ENCODE data around the gene RPS8. TPM values are rescaled to one million over a fixed set of nuclear protein-coding genes. Genes with fewer than 3 reads are reported as not detected.
"Not testable (repeated sequence)": the region's sequence is repeated elsewhere in the genome, so short reads cannot be mapped to it uniquely, and the experiment has no call there.

The RPS8 gene
- total RNA-seq, 2 donors from 2014 or later: 2,014 to 2,050 TPM

GRCh38 chr1:44788120-44788860 lies 12.9 kb downstream of the RPS8 start, which contains the start of gene BEST4:
BEST4 (minus strand) TSS chr1:44788170; CDS start chr1:44787705, 465 bp downstream.
- H3K27ac Mint-ChIP-seq: no peak within 1 kb of the TSS
- Histone ChIP-seq H3K4me3 (ENCODE audit: low read length) (no peak within 1 kb of the TSS), H3K36me3 (ENCODE audit: control insufficient read depth, insufficient read depth, low read length) (no peaks in the 10 kb centered on the region), H3K27me3 (ENCODE audit: control insufficient read depth, insufficient read depth, low read length, poor library complexity, severe bottlenecking) (peaks cover 20% of the 10 kb centered on the region), H3K9me3 (ENCODE audit: control insufficient read depth, low read length) (no peaks in the 10 kb centered on the region), H3K4me1 (ENCODE audit: control insufficient read depth, insufficient read depth, low read length) (peaks cover 8% of the 10 kb centered on the region), H3K27ac (ENCODE audit: low read depth, low read length) (no peak within 1 kb of the TSS), H3K9ac (ENCODE audit: extremely low read depth, low read length, poor library complexity, severe bottlenecking) (no peak within 1 kb of the TSS)
- no peaks in the 10 kb centered on the region for H3K36me3 Mint-ChIP-seq (ENCODE audit: low read depth)
- no peaks in the 10 kb centered on the region for H3K9me3 Mint-ChIP-seq
- H3K27me3 Mint-ChIP-seq (ENCODE audit: insufficient read depth): peaks cover 10% of the 10 kb centered on the region
- no peak for TF ChIP-seq CTCF (conservative IDR thresholded peaks at IDR 0.05)
- H3K4me3 Mint-ChIP-seq: no peak within 1 kb of the TSS
- no peak for DNase-seq
- H3K4me1 Mint-ChIP-seq: peaks cover 20% of the 10 kb centered on the region
- 92 to 93% methylated on average over 5 to 9 of the region's 9 CpGs for WGBS, 2 experiments (ENCODE audit: insufficient coverage in 1 of 2, insufficient read length in 1 of 2)

DNA sequence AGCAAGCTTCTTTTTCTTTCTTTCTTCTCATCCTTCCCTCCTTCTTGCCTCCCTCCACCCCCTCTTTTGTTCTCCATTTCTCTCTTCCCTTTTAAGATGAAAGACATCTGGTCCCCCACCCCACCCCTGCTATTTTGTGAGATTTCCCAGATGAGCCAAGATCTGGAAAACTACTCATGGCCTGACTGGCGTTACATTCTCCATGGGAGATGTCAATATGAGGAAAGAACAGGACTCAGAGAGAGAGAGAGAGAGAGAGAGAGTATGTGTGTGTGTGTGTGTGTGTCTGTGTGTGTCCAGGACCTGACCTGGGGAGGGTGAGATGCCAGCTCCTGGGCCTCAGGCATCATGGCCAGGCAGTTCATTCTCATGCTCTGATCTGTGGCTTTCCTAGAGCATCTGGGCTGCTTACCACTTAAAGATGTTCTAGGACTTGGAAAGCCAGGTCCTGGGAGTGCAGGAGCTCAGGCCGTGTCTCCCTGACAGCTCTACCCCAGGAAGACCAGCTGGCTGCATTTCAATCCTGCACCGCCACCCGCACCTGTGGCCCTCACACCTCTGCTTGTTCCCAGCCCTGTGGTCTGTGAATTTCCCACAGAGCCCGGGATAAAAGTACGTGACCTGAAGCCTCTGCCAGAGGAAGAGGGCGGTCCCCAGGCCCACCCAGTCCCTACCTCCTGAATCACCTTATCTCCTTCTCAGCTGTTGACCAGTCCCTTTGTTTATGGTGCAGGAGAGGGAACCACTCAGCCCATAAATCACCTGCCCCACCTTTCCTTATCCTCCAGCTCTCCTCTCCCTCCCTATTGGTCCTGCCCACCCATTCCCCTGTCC lies 15.8 kb downstream of the RPS8 start:
- peak; percentile 57 for DNase-seq
- H3K4me3 ChIP-seq (ENCODE audit: low read length): no peak overlapping the region
- no peaks in the 10 kb centered on the region for H3K36me3 Mint-ChIP-seq (ENCODE audit: low read depth)
- H3K4me1 Mint-ChIP-seq: peaks cover 19% of the 10 kb centered on the region
- H3K27ac ChIP-seq (ENCODE audit: low read depth, low read length): peak overlapping the region; percentile 53
- no peak for TF ChIP-seq CTCF (conservative IDR thresholded peaks at IDR 0.05)
- no peak overlapping the region for H3K4me3 Mint-ChIP-seq
- no peaks in the 10 kb centered on the region for H3K9me3 ChIP-seq (ENCODE audit: control insufficient read depth, low read length)
- no peaks in the 10 kb centered on the region for H3K36me3 ChIP-seq (ENCODE audit: control insufficient read depth, insufficient read depth, low read length)
- peak overlapping the region; percentile 55 for H3K27ac Mint-ChIP-seq
- H3K27me3 Mint-ChIP-seq (ENCODE audit: insufficient read depth): peaks cover 4% of the 10 kb centered on the region
- H3K9ac ChIP-seq (ENCODE audit: extremely low read depth, low read length, poor library complexity, severe bottlenecking): no peak overlapping the region
- peaks cover 7% of the 10 kb centered on the region for H3K27me3 ChIP-seq (ENCODE audit: control insufficient read depth, insufficient read depth, low read length, poor library complexity, severe bottlenecking)
- no peaks in the 10 kb centered on the region for H3K9me3 Mint-ChIP-seq
- H3K4me1 ChIP-seq (ENCODE audit: control insufficient read depth, insufficient read depth, low read length): peaks cover 10% of the 10 kb centered on the region
- WGBS, 2 experiments (ENCODE audit: insufficient coverage in 1 of 2, insufficient read length in 1 of 2): 87 to 93% methylated on average over 4 to 7 of the region's 7 CpGs

DNA sequence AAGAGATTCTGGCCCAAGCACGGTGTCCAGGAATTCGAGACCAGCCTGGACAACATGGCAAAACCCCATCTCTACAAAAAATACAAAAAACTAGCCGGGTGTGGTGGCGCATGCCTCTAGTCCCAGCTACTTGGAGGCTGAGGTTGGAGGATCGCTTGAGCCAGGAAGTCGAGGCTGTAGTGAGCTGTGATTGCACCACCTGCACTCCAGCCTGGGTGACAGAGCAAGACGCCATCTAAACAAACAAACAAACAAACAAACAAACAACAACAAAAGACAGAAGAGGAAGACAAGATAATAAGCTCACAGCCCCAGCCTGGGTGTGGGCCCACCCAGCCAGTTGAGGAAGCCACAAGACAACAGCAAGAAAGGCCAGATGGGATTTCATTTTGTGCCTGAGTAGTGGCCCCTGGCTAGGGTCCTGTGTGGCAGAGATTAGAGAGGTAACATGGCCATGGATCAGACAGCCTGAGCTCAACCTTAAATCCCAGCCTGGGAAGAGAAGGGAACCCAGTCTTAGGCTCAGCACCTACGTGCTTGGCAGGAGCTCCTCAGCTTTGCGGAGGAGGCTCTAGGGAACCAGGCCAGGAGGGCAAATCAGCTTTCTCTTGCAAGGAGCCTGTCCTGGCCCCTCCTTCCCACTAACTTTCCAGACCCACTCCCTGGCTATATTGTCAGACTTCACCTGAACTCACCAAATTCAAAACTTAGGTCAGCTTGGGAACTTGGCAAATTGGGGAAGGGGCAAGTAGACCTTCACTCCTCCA lies 17.6 kb downstream of the RPS8 start:
- H3K36me3 ChIP-seq (ENCODE audit: control insufficient read depth, insufficient read depth, low read length): no peaks in the 10 kb centered on the region
- no peak for TF ChIP-seq CTCF (conservative IDR thresholded peaks at IDR 0.05)
- no peak overlapping the region for H3K4me3 ChIP-seq (ENCODE audit: low read length)
- Mint-ChIP-seq H3K36me3 (ENCODE audit: low read depth) (no peaks in the 10 kb centered on the region), H3K27me3 (ENCODE audit: insufficient read depth) (no peaks in the 10 kb centered on the region), H3K9me3 (no peaks in the 10 kb centered on the region), H3K4me3 (no peak overlapping the region), H3K4me1 (peaks cover 15% of the 10 kb centered on the region), H3K27ac (peak overlapping the region; percentile 83)
- DNase-seq: peak; percentile 60
- 90 to 95% methylated on average over 2 to 9 of the region's 9 CpGs for WGBS, 2 experiments (ENCODE audit: insufficient coverage in 1 of 2, insufficient read length in 1 of 2)
- no peak overlapping the region for H3K27ac ChIP-seq (ENCODE audit: low read depth, low read length)
- H3K9ac ChIP-seq (ENCODE audit: extremely low read depth, low read length, poor library complexity, severe bottlenecking): no peak overlapping the region
- no peaks in the 10 kb centered on the region for H3K27me3 ChIP-seq (ENCODE audit: control insufficient read depth, insufficient read depth, low read length, poor library complexity, severe bottlenecking)
- H3K4me1 ChIP-seq (ENCODE audit: control insufficient read depth, insufficient read depth, low read length): peaks cover 5% of the 10 kb centered on the region
- H3K9me3 ChIP-seq (ENCODE audit: control insufficient read depth, low read length): no peaks in the 10 kb centered on the region

- H3K9me3 ChIP-seq (ENCODE audit: control insufficient read depth, low read length); H3K36me3 Mint-ChIP-seq (ENCODE audit: low read depth); H3K27me3 ChIP-seq (ENCODE audit: control insufficient read depth, insufficient read depth, low read length, poor library complexity, severe bottlenecking); H3K4me3 Mint-ChIP-seq; H3K4me1 ChIP-seq (ENCODE audit: control insufficient read depth, insufficient read depth, low read length); H3K9me3 Mint-ChIP-seq; H3K27ac ChIP-seq (ENCODE audit: low read depth, low read length); H3K27me3 Mint-ChIP-seq (ENCODE audit: insufficient read depth); H3K27ac Mint-ChIP-seq; H3K4me3 ChIP-seq (ENCODE audit: low read length); H3K9ac ChIP-seq (ENCODE audit: extremely low read depth, low read length, poor library complexity, severe bottlenecking); DNase-seq; H3K36me3 ChIP-seq (ENCODE audit: control insufficient read depth, insufficient read depth, low read length): not testable (repeated sequence)
- peaks cover 28% of the 10 kb centered on the region for H3K4me1 Mint-ChIP-seq
- whole genome bisulfite sequencing, 2 experiments (ENCODE audit: insufficient coverage in 1 of 2, insufficient read length in 1 of 2): 89 to 100% methylated on average over 5 to 7 of the region's 8 CpGs
Measured at GRCh38 chr1:44797886-44798285, 22.5 kb downstream of the RPS8 start.

Data from endodermal cell (in vitro differentiated cells).